Putamen (tissue), 1 donor: ENCODE measurements around the gene FOXN4.

ENCODE experiments used
- DNase-seq: peaks from one replicate; pipeline ENCODE4 v3.0.0-alpha.2; 2016; ENCODE audit warnings: low spot score

FOXN4 gene

DNA sequence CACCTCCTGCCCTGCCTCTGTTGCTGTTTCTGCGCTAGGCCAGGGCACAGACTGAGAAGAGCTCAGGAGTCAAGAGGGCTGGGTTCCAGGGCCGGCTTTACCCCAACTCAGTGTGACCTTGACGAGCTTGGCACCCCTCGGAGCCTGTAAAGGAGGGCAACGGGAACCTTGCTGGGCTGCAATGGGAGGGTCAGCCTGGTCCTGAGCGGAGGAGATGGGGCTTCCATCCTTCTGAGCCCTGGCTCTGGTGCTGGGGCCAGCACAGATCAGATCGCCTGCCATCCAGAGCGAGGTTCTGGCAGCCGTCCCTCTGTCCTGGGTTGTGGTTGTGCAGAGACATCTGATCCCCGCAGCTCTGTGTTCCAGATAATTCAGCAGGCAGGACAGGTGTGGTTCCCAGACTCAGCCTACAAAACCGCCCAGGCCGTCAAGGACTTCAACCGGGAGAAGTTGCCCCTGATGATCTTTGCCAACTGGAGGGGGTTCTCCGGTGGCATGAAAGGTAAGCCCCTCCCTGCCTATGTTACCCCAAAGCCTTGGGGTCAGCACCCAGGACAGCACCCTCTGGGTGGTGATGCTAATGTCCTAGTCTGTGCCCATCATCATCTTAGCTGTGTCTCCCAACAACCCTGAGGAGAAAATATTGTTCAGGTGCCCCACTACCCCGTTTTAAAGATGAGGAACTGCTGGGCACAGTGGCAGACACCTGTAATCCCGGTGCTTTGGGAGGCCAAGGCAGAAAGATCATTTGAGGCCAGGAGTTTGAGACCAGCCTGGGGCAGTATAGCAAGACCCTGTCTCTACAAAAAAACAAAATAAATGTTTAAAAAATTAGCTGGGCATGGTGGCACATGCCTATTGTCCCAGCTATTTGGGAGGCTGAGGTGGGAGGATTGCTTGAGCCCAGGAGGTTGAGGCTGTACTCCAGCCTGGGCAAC, 50.2 kb downstream of the FOXN4 start:
- no peak for DNase-seq

DNA sequence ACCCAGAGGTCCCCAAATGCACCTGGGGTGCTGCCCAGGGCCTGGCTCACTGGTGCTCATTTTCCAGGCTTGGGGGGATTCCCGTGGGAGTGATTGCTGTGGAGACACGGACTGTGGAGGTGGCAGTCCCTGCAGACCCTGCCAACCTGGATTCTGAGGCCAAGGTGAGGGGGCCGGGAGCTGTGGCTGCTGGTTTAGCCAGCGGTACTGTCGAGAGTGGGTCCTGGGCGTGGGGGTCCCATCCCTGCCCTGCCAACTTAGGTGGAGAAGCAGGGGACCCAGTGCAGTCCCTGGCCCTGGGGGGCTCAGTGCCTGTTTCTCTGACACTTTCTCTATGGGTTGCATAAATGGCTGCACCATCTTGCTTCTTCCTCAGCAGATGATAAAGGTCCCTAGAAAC, 50.9 kb downstream of the FOXN4 start:
- no peak for DNase-seq

DNA sequence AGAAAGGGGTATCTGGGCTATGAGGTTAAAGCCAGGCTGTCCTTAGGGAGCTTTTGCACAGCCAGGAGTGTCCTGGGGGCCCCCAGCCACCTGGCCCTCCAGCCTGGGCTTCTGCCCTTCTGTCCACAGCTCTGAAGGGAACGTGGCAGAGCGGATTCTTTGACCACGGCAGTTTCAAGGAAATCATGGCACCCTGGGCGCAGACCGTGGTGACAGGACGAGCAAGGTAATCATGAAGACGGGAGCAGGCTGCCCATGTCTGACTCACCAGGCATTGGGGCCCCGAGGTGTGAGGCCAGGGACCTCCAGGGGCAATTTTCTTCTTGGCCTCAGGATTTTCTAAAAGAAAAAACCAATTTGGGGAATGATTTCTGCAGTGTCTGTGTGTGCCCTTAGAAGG, 53.1 kb downstream of the FOXN4 start:
- DNase-seq: no peak

DNA sequence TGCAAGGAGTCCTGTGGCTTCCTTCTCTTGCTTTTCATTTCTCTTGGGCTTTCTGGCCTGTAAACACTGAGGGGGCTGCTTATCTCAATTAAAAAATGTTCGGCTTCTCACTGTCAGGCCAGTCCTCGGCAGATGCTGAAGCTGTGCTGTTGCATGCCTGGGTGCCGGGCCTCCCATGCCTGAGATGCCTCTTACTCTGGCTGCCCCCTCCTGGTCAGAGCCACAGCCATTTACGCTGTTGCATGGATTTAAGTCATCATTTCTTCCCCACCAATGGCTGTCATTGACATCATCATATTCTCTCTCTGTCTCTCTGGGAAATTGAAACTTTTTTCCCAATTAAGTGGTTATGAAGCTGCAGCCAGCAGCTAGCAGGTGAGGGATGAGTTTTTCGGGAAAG, 53.7 kb downstream of the FOXN4 start:
- peak; percentile 53 for DNase-seq

DNA sequence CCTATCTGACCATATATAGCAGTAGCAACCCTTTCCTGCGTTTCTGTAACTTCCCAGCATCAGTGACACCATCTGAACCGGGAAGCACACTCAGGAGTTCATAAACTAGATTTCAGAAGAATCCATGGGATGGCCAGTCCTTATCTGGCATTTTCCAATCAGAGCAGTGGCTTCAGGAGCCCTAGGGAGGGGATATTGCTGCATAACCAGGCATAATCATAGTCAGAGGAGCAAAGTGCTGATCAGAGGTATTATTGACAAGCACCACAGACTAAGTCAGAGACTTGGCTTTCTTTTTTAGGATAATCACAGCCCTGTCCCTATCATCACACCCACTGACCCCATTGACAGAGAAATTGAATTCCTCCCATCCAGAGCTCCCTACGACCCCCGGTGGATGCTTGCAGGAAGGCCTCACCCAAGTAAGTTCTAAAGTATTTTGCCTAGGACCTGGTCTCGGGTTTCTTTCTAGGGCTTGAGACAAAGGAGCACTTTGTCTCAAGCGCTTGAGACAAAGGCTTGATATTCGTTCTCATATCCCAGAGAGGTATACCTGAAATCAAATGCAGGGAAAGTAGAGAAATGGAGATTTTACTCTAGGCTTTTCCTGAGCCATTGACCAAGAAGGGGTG, 55.1 kb downstream of the FOXN4 start:
- DNase-seq: no peak

DNA sequence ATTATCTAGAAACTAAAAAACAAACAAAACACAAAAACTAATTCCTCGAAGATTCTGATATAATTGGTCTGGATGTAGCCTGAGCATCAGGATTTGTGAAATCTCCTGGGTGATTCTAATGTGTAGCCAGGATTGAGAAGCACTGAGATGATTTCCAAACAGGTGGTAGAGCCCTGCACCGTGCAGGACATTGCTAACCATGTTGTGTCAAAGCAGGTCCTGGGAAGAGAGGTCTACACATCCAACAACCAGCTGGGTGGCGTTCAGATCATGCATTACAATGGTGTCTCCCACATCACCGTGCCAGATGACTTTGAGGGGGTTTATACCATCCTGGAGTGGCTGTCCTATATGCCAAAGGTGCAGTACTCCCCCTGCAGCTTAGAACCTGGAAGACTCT, 56.3 kb downstream of the FOXN4 start:
- no peak for DNase-seq

DNA sequence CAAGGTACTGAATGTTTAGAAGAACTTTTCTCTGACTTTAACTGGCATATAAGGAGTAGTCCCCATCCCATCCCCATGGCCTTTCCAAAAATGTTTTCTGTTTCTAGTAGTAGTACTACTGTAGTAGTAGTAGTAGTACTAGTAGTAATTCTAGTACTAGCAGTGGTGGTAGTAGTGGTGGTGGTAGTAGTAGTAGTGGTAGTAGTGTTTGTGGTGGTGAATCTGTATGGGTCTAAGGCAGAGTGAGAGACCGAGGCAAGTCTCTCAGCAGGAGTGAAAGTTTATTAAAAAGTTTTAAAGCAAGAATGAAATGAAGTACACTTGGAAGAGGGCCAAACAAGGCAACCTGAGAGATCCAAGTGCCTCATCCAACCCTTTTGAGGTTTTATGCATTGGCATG, 58.6 kb downstream of the FOXN4 start:
- DNase-seq: no peak

DNA sequence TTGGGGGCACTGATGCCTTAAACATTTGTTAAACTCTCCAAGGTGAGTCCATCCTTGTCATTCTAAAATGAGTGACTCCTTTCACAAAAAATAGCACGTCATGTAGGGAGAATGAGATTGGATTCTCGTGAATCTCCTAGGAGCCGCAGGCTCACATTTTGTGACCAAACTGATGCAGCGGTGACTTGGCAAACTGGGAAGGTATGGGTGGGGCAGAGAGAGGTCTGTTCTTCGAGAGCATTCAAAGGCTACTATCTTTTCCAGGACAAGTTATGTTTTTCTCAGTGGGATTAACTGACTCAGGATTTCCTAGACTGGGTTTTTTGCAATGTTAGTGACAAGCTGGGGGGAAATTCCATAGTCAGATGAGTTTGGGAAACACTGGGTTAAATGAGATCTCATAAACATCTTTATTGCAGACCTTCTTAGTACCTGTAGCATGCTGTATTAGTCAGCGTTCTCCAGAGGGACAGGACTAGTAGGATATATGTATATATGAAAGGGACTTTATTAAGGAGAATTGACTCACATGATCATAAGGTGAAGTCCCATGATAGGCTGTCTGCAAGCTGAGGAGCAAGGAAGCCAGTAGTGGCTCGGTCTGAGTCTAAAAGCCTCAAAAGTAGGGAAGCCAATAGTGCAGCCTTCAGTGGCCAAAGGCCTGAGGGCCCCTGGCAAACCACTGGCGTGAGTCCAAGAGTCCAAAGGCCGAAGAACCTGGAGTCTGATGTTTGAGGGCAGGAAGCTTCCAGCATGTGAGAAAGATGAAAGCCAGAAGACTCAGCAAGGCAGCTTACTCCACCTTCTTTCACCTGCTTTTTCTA, 61.0 kb downstream of the FOXN4 start:
- DNase-seq: no peak

DNA sequence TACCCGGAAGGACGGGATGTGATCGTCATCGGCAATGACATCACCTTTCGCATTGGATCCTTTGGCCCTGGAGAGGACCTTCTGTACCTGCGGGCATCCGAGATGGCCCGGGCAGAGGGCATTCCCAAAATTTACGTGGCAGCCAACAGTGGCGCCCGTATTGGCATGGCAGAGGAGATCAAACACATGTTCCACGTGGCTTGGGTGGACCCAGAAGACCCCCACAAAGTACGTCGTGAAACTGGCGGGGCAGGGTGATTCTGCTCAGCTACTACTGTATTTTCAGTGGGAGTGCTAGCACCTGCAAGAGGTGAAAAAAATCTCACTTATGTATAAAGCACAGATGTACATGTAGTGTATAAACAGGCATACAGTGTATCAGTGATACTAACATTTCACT, 62.9 kb downstream of the FOXN4 start:
- no peak for DNase-seq

DNA sequence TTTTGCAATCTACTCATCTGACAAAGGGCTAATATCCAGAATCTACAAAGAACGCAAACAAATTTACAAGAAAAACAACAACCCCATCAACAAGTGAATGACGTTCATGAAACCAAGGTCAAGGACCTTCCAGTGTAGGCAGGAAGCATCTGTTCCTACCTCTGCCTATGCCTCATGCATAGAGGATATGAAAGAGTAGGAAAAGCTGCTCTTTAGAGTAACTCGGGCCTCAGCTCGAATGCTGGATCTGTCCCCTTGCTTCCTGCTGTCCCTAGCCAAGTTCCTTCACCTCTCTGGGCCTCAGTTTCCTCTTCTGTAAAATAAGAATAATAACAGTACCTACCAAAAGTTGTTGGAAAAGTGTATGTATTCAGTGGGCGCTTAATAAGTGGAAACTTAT, 65.0 kb downstream of the FOXN4 start:
- no peak for DNase-seq

DNA sequence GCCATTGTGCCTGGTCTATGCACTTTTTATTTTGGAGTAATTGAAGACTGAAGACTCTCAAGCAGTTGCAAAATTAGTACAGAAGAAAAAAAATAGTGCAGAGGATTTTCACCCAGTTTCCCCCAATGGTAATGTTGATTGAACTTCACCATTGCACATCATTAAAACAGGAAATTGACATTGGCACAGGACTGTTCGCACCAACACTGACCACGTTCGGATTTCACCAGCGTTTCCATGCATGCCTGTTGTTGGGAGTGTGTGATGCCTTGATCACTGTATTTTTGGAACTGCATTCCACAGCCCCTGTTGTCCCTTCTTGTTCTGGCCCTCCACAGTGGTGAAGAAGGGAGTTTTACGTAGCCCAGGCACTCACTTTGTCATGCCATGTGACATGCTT, 67.1 kb downstream of the FOXN4 start:
- DNase-seq: no peak

DNA sequence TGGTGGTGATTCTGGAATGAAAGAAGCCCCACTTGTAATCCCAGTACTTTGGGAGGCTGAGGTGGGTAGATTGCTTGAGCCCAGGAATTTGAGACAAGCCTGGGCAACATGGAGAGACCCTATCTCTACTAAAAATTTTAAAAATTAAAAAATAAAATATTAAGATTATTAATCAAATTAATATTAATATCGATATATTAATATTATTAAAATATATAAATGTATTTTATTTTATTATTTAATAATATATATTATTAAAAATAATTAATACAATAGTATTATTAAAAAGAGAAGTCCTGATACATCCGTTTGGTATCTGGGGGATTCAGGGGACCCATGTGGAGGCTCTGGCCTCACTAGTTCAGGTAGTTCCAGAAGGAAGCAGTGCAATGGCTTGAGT, 68.7 kb downstream of the FOXN4 start:
- no peak for DNase-seq

DNA sequence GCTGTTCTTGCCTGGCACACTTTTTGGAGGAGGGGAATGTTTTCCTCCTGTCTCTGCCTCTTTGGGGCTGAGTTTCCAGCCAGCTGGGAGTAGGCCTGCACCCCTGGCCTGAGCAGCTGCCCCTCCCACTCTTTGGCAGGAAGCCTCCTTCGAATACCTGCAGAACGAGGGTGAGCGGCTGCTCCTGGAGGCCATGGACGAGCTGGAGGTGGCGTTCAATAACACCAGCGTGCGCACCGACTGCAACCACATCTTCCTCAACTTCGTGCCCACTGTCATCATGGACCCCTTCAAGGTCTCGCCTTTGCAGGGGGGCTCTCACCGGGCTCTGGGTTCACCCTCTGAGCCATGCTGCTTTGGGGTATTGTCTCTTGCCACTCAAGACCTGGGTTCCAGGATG, 69.4 kb downstream of the FOXN4 start:
- DNase-seq: no peak

DNA sequence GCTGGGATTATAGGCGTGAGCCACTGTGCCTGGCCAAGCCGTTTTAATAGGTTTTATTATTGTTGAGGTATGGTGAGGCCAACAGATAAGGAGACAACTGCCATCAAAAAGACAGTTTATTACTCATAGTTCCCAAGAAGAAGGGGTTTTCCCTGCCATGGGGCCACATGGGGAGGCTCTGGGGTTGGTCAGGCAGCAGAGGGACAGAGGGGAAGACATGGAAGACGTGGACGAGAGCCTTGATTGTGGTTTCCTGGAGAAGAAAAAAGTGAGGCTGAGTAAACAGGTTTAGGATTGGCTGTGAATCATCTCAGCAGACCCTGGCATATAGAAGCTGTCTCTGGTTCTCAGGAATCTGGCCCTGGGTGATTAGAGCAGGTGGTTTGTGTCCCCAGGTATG, 69.9 kb downstream of the FOXN4 start:
- no peak for DNase-seq

DNA sequence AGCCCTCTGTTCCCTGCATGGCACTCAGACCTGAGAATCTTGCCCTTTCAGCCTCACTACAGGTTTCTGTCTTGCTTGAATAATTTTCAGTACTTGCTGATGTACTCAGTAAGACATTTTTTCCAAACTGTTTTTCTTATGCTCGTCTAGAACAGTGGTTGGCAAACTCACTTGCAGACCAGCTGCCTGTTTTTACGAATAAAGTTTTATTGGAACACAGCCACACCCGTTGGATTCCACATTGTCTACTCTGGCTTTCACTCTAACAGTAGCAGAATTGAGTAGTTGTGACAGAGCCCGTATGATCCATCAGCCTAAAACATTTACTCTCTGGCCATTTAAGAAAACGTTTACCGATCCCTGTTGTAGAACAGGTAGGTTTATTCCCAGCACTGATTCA, 72.8 kb downstream of the FOXN4 start:
- no peak for DNase-seq

DNA sequence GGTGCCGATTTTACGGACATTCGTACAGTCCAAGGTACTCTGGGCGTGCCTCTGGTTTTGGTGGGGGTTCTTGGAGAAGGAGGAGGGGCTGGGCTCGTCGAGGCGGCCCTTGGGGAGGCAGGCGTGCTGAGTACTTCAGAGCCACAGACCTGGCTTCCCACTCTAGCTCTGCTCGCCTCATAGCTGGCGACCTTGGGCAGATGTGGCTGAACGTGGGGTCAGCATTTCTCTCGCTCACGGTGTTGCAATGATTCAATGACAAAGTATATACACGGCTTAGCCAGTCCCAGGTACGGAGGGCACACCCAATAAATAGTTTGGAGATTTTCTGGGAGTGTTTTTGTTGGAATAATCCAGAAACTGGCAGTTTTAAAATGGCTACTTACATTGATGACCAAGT, 75.1 kb downstream of the FOXN4 start:
- no peak for DNase-seq

DNA sequence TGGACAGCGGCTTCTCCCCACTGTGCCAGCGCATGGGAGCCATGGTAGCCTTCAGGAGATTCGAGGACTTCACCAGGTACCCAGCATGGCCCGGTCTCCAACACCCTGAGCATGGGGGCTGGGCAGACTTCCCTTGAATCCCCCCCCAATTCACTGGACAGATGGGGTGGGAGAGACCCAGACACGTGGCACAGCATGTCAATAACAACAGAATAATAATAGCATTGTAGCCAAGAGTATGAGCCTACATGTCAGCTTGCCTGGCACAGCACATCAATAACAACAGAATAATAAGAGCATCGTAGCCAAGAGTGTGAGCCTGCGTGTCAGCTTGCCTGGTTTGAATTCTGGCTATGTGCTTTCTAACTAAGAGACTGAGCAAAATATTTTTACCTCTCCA, 76.4 kb downstream of the FOXN4 start:
- DNase-seq: peak; percentile 84

DNA sequence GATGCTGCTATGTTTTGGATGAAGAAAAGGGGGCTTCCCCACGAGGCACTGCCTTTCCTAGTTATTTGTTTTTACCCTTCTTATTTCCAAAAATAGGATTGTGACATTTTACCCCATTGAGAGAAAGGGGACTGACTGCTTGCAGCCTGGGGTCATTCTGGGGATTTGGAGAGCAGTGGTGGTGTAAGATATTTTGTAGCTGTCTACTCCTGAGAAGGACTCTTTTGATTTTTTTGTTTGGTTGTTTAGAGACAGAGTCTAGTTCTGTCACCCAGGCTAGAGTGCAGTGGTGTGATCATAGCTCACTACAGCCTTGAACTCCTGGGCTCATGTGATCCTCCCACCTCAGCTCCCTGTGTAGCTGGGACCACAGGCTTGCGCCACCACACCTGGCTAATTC, 78.9 kb downstream of the FOXN4 start:
- no peak for DNase-seq

DNA sequence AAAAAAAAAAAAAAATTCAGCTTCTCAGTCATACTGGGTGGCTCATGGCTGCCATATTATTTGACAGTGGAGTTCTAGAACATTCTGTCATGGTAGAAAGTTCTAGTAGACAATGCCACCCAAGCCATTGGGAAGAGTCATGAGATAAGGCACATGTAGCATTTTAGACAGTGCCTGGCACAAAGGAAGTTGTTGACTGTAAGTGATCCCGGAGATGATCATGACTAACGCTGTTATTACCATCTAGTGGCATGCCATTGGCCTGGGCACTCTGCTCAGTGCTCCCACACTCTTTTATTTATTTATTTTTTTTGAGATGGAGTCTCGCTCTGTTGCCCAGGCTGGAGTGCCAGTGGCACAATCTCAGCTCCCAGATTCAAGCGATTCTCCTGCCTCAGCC, 80.4 kb downstream of the FOXN4 start:
- DNase-seq: no peak
